GM13976 (cell line): Measurements from ENCODE around the gene KYNU.

Experiments used
- DNase-seq: peaks from one replicate; pipeline ENCODE4 v3.0.0; 2012; ENCODE audit warnings: low spot score
- in situ Hi-C: fragments of 300-500 bp; cut with MboI; formaldehyde crosslinking; loops from one replicate; pipeline ENCODE4 v1.12.0; 2022; ENCODE audit warnings: low sequenced_read_pairs, mixed read lengths, inconsistent platforms; ENCODE audit not compliant: unreplicated experiment
- TF ChIP-seq, protein P1 (sequence below): IDR thresholded peaks from 2 replicates; pipeline ENCODE4 v1.5.1; 2012; ENCODE audit warnings: borderline replicate concordance, mild to moderate bottlenecking; ENCODE audit not compliant: insufficient read depth; ENCODE audit errors: extremely low read depth, missing control alignments, control extremely low read depth

KYNU gene

DNA sequence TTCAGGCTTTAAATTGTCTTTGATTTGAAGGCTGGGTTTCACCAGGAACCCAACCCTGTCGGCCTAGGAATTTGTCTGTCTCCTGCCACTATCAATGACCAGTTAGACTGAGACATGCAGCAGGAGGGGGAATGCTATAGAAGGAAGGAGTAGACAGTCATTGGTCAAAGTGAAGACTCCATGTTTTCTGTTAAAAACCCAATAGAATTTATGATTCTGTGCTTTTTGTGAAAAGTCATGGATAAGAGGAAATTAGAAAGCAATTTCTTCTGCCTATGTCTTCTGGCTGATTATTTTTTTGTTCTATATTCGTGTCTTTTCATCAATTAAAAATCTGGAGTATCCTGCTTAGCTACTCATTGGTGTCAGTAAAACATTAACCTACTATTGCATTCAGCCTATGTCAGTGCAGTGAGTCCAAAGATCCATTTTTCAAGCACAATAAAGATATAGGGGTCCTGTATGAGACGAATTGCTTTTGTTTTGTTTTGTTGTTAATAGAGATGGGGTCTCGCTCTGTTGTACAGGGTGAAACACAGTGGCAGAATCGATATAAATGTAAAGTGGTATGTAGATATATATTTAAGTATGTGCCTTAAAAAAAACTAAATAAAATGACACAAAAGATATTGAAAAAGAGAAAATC lies 7.9 kb upstream of the KYNU start:
- TF ChIP-seq, protein P1, sequence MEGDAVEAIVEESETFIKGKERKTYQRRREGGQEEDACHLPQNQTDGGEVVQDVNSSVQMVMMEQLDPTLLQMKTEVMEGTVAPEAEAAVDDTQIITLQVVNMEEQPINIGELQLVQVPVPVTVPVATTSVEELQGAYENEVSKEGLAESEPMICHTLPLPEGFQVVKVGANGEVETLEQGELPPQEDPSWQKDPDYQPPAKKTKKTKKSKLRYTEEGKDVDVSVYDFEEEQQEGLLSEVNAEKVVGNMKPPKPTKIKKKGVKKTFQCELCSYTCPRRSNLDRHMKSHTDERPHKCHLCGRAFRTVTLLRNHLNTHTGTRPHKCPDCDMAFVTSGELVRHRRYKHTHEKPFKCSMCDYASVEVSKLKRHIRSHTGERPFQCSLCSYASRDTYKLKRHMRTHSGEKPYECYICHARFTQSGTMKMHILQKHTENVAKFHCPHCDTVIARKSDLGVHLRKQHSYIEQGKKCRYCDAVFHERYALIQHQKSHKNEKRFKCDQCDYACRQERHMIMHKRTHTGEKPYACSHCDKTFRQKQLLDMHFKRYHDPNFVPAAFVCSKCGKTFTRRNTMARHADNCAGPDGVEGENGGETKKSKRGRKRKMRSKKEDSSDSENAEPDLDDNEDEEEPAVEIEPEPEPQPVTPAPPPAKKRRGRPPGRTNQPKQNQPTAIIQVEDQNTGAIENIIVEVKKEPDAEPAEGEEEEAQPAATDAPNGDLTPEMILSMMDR, result no peak
- DNase-seq, result no peak
- in situ Hi-C loops, result no loop called here

DNA sequence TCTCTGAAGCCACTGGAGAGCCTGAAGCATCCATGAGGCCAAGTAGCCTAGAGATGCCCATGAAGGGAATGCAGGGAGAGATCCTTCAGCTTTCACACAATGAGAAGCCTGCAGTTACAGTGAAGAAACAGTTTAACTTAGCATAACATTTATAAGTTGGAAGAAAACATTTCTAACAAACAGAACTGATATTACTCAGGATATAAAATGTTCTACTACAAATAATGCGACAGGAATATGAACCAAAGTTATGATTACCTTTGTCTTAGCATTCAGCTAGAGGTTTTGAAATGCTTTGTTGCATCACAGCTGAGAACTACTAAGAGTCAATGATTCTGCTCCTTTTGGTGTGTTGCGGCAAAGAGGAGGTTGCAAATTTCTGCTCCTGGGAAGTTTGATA lies 6.9 kb upstream of the KYNU start:
- TF ChIP-seq, protein P1, result no peak
- no peak for DNase-seq
- in situ Hi-C loops, result no loop called here

DNA sequence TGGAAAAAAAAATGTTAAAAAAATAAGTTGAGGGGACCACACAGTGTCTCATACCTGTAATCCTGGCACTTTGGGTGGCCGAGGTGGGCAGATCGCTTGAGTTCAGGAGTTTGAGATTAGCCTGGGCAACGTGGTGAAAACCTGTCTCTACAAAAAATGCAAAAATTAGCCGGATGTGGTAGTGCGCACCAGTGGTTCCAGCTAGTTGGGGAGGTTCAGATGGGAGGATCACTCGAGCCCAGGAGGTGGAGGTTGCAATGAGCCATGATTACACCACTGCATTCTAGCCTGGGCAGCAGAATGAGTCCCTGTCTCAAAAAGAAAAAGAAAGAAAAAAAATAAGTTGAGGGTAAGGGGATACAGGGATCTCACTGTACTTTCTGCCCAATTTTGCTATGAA lies 6.1 kb upstream of the KYNU start:
- TF ChIP-seq, protein P1, result no peak
- no peak for DNase-seq
- in situ Hi-C loops, result no loop called here

DNA sequence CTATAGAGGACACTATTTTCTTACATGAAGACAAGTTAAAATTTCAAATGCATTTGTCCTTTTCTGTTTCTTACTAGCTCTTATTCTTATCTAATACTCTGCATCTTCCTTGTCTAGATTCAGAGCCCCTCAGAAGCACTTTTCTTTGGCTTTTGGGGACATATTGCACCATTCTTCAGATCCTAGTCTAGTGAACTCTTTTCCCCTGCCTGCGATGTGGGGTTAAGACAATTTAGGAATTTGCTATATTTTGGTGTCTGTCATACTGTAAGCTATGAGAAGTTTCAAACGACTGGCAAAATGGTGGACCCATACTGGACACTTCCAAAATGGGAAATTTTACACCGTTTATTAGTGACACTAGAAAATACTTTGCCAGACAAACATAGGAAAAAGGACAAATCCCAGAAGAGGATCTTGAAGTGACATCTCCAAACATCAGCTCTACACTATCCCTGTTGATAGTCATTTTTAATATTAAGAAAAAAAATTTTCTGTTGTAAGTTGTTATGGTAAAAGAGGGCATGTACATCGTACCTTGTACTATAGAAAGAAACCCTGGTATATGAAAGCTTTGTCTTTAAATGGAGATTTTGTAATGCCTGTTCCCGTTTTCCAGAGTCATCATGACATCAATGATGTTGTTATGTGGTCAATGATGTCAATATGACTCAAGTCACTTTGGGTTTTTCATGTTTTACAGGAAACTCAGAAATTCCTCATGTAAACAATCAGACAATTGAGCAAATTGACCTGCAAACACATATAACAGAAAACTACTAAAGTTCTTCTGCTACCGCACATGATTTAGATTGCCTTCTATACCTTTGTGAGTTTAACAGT lies 4.4 kb upstream of the KYNU start:
- in situ Hi-C loops, result no loop called here
- DNase-seq, result no peak
- TF ChIP-seq, protein P1, result no peak

DNA sequence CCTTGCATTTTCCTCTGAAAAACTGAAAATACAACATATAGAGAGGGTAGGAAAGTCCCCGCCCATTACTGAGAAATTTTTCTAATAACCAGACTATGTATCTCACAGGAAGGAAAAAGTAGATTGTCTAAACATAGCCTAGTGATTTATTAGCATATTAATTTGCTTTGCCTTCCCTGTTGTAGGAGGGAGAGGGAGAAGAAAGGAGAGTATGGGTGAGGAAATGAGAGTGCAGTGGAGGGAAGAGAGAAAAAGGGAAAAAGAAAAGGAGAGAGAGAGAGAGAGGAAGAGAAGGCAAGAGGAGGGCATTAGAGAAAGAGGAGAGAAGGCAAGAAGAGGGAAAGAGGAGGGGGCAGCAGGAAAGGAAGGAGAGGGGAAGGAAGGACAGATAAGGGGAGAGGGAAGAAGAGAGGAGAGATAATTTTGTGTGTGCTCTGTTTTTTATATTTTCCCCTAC lies 3.6 kb upstream of the KYNU start:
- in situ Hi-C loops, result no loop called here
- TF ChIP-seq, protein P1, result no peak
- no peak for DNase-seq

DNA sequence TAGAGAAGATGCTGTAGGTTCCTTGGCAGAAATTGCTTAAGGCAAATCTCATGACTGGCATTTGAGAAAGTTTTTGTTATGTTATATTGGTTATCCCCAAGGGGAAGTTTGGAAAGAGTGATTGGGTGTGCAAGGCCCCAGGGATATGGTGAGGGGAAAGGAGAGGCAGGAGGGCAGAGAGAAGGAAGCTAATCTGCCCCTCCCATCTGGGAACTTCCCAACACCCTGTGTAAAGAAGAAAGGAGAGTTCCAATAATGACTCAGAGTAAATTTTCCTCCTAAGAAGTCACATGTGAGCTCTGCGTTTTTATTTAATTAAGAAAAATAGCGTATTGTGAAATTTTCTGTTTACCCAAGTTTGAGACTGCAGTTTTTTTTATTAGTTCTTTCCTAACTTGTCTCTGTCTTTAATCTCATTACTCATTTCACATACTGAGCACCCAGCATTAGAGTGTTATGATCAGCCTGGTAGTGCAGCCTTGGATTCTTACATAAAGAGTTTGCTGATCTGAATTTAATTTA lies 3.1 kb upstream of the KYNU start:
- TF ChIP-seq, protein P1, result no peak
- in situ Hi-C loops, result no loop called here
- DNase-seq, result no peak
